BE2C (cell line): ENCODE measurements around the gene HOXD4.
A peak's percentile ranks its signal among the peaks of the same experiment; 100 is the strongest.

Experiments used
- DNase-seq: peaks from one replicate; pipeline ENCODE4 v3.0.0-alpha.2; 2020
- H3K27me3 ChIP-seq: fragments of 250-450 bp; sonication (Bioruptor Pico); 2 replicates; pipeline ENCODE4 v1.5.1; 2020; ENCODE audit warnings: mild to moderate bottlenecking
- H3K36me3 ChIP-seq: fragments of 250-450 bp; sonication (Bioruptor Pico); 2 replicates; pipeline ENCODE4 v1.5.1; 2020; ENCODE audit warnings: mild to moderate bottlenecking
- H3K4me1 ChIP-seq: fragments of 250-450 bp; sonication (Bioruptor Pico); 2 replicates; pipeline ENCODE4 v1.5.1; 2020
- H3K4me3 ChIP-seq: 2 replicates; pipeline ENCODE4 v1.5.1; 2011; ENCODE audit warnings: low read depth, low read length
- H3K9me3 ChIP-seq: fragments of 250-450 bp; sonication (Bioruptor Pico); 2 replicates; pipeline ENCODE4 v1.5.1; 2020
- TF ChIP-seq, protein P1 (sequence below): IDR thresholded peaks from 2 replicates; pipeline ENCODE4 v1.5.1; 2012; ENCODE audit warnings: mild to moderate bottlenecking, low read depth, low read length

HOXD4 gene

DNA sequence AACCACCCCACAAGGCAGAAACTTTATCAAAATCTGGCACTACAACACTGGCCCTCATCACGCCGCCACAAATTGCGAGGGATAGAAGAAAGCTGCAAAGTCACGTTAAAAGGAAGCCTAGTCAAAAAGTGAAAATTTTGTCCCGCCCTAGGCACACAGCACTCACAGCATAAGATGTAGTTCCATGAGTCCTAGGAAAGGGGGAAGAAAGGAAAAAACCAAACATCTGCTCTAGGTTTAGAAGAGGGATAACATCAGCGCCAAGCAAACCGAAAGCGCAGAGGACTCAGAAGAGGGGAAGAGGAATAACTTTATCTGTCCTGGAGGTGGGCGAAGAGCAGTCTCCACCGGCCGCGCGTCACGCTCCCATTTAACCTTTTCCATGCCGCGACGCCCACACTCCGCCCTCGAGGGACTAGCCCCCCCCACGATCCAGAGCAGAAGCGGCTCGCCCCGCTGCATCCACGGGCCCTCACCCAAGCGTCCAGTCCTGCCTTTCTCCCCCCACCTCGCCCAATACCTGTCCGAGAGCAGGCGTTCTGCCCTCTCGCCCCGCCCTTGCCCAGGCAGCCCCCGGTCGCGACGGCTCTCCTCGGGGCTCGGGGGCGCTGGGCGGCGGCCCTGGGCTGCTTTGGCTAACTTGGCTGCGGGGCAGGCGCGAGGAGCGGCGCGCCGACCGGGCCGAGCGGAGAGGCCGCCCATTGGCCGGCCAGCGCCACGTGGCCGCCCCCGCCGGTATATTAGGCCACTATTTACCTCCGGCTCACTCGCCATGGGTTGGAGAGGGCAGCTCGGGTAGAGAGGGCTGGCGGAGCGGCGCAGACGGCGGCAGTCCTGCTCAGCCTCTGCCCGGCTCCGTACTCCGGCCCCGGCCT, 36.8 kb downstream of the HOXD4 start, which contains the start of gene HOXD1:
Gene HOXD1 (plus strand): TSS at position 770 of the 875 bp plus-strand sequence. CDS start 134 bp downstream, outside the sequence.
- H3K27me3 ChIP-seq, result no peaks in the 10 kb centered on the region
- peak; percentile 74 for DNase-seq
- no peaks in the 10 kb centered on the region for H3K36me3 ChIP-seq
- no peaks in the 10 kb centered on the region for H3K9me3 ChIP-seq
- peak within 1 kb of the TSS; percentile 83 for H3K4me3 ChIP-seq
- TF ChIP-seq, protein P1, sequence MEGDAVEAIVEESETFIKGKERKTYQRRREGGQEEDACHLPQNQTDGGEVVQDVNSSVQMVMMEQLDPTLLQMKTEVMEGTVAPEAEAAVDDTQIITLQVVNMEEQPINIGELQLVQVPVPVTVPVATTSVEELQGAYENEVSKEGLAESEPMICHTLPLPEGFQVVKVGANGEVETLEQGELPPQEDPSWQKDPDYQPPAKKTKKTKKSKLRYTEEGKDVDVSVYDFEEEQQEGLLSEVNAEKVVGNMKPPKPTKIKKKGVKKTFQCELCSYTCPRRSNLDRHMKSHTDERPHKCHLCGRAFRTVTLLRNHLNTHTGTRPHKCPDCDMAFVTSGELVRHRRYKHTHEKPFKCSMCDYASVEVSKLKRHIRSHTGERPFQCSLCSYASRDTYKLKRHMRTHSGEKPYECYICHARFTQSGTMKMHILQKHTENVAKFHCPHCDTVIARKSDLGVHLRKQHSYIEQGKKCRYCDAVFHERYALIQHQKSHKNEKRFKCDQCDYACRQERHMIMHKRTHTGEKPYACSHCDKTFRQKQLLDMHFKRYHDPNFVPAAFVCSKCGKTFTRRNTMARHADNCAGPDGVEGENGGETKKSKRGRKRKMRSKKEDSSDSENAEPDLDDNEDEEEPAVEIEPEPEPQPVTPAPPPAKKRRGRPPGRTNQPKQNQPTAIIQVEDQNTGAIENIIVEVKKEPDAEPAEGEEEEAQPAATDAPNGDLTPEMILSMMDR, result no peak
- H3K4me1 ChIP-seq, result no peaks in the 10 kb centered on the region; the same call in 1 of the 2 replicates

DNA sequence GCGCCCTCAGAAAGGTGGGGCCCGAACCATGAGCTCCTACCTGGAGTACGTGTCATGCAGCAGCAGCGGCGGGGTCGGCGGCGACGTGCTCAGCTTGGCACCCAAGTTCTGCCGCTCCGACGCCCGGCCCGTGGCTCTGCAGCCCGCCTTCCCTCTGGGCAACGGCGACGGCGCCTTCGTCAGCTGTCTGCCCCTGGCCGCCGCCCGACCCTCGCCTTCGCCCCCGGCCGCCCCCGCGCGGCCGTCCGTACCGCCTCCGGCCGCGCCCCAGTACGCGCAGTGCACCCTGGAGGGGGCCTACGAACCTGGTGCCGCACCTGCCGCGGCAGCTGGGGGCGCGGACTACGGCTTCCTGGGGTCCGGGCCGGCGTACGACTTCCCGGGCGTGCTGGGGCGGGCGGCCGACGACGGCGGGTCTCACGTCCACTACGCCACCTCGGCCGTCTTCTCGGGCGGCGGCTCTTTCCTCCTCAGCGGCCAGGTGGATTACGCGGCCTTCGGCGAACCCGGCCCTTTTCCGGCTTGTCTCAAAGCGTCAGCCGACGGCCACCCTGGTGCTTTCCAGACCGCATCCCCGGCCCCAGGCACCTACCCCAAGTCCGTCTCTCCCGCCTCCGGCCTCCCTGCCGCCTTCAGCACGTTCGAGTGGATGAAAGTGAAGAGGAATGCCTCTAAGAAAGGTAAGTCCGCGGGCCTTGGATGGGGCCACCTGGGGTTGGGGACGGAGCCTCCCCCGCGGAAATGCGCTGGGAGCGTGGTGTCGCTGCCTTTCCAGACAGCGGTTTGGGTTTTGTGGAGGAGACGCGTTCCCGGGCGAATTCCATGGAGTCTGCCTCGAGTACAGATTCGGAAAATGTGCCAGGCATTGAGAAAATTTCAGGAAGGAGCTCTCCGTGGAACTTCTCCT, 37.7 kb downstream of the HOXD4 start:
- TF ChIP-seq, protein P1, result no peak
- Histone ChIP-seq H3K4me1 (no peaks in the 10 kb centered on the region; the same call in 1 of the 2 replicates), H3K4me3 (peak overlapping the region; percentile 83), H3K9me3 (no peaks in the 10 kb centered on the region), H3K36me3 (no peaks in the 10 kb centered on the region), H3K27me3 (no peaks in the 10 kb centered on the region)
- DNase-seq, result no peak

DNA sequence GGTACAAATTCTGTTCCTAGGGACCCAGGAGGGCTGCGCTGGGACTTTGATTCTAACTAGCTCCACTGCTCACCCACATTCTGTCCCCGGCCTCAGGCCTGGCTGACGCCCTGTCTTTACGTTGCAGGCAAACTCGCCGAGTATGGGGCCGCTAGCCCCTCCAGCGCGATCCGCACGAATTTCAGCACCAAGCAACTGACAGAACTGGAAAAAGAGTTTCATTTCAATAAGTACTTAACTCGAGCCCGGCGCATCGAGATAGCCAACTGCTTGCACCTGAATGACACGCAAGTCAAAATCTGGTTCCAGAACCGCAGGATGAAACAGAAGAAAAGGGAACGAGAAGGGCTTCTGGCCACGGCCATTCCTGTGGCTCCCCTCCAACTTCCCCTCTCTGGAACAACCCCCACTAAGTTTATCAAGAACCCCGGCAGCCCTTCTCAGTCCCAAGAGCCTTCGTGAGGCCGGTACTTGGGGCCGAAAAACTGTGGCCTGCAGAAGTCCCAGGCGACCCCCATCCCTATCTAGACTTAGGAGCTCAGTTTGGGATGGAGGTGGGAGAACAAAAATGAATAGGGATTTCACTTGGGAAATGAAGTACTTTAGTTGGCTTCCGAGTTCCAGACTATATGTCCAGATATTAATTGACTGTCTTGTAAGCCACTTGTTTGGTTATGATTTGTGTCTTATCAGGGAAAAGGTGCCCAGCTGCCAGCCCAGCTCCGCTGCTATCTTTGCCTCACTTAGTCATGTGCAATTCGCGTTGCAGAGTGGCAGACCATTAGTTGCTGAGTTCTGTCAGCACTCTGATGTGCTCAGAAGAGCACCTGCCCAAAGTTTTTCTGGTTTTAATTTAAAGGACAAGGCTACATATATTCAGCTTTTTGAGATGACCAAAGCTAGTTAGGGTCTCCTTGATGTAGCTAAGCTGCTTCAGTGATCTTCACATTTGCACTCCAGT, 38.6 kb downstream of the HOXD4 start:
- H3K4me1 ChIP-seq, result no peaks in the 10 kb centered on the region; the same call in 1 of the 2 replicates
- H3K36me3 ChIP-seq, result no peaks in the 10 kb centered on the region
- H3K4me3 ChIP-seq, result no peak overlapping the region
- no peak for DNase-seq
- TF ChIP-seq, protein P1, result no peak
- H3K9me3 ChIP-seq, result no peaks in the 10 kb centered on the region
- no peaks in the 10 kb centered on the region for H3K27me3 ChIP-seq

DNA sequence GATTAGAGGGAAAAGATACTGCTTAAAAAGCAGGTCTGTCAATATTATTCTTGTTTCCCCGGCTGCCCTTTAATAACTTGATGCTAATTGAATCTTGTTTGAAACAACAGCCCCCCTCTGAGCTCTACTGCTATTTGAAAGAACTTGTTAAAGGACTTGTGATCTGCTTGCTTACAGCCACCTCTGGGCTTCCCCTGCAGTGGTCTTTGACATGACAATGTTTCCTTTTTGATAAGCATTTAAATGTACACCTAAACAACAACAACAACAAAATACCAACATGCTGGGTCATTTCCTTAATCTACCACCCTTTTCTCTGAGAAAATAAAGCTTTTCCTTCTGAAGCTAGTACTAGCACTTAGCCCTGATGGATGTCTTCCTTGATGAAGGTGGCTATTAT, 41.0 kb downstream of the HOXD4 start:
- H3K9me3 ChIP-seq, result no peaks in the 10 kb centered on the region
- no peak overlapping the region for H3K4me3 ChIP-seq
- TF ChIP-seq, protein P1, result no peak
- H3K36me3 ChIP-seq, result no peaks in the 10 kb centered on the region
- no peaks in the 10 kb centered on the region for H3K4me1 ChIP-seq
- H3K27me3 ChIP-seq, result no peaks in the 10 kb centered on the region
- no peak for DNase-seq

DNA sequence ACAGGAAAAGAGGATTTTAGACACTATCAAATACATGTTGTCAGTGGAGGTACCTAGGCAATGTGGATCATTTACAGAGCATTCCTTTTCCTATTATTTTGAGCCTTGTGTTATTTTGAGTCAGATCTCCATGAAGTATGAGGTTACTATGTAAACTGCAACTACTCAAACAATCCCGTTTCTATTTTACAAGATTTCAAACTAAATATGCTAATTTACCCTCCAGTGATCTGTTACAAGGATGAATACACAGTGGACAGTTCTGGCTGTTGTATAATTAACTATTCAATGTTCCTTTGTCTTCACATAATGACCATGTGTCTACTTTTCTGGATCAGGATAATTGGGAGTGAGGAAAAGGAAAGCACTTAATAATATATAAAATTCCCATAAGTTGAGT, 41.7 kb downstream of the HOXD4 start:
- Histone ChIP-seq H3K36me3 (no peaks in the 10 kb centered on the region), H3K27me3 (no peaks in the 10 kb centered on the region), H3K4me3 (no peak overlapping the region), H3K4me1 (no peaks in the 10 kb centered on the region), H3K9me3 (no peaks in the 10 kb centered on the region)
- DNase-seq, result no peak
- TF ChIP-seq, protein P1, result no peak
